Liver (tissue), 3 donors: ENCODE data around the gene NUTF2.

Experiments
- EGR1 ChIP-seq, 2 donors: IDR thresholded peaks; 2 replicates each; pipeline ENCODE4 v1.6.1; 2016 to 2018; ENCODE audit warnings: antibody characterized with exemption in 2 of 2, low read depth in 2 of 2
- FOXA1 ChIP-seq: IDR thresholded peaks from 2 replicates; pipeline ENCODE4 v1.6.1; 2016; ENCODE audit warnings: antibody characterized with exemption
- HNF4G ChIP-seq: IDR thresholded peaks from 2 replicates; pipeline ENCODE4 v1.6.1; 2016; ENCODE audit warnings: antibody characterized with exemption
- JUND ChIP-seq, 2 donors: IDR thresholded peaks; 2 replicates each; pipeline ENCODE4 v1.6.1; 2016; ENCODE audit warnings: antibody characterized with exemption in 2 of 2
- RAD21 ChIP-seq, 2 donors: IDR thresholded peaks; 2 replicates each; pipeline ENCODE4 v1.6.1; 2016; ENCODE audit warnings: antibody characterized with exemption in 2 of 2, mild to moderate bottlenecking in 2 of 2
- SP1 ChIP-seq: IDR thresholded peaks from 2 replicates; pipeline ENCODE4 v1.6.1; 2018; ENCODE audit warnings: antibody characterized with exemption, mild to moderate bottlenecking
- TAF1 ChIP-seq: conservative IDR thresholded peaks from 2 replicates; pipeline ENCODE4 v1.6.1; 2016; ENCODE audit warnings: antibody characterized with exemption, mild to moderate bottlenecking
- YY1 ChIP-seq: IDR thresholded peaks from 2 replicates; pipeline ENCODE4 v1.6.1; 2016; ENCODE audit warnings: antibody characterized with exemption, mild to moderate bottlenecking
- TF ChIP-seq, protein P1 (sequence below): fragments of 150-350 bp; IDR thresholded peaks from 2 replicates; pipeline ENCODE4 v1.5.1; 2017; ENCODE audit warnings: improper control_type of control experiment, low read depth, low read length; ENCODE audit not compliant: missing input control
- TF ChIP-seq, protein P2 (sequence below): IDR thresholded peaks from 2 replicates; pipeline ENCODE4 v1.6.1; 2016; ENCODE audit warnings: antibody characterized with exemption
- TF ChIP-seq, protein P3 (sequence below): IDR thresholded peaks from 2 replicates; pipeline ENCODE4 v1.6.1; 2016; ENCODE audit warnings: antibody characterized with exemption
- donor health status: healthy.
- donor health status: healthy.

DNA sequence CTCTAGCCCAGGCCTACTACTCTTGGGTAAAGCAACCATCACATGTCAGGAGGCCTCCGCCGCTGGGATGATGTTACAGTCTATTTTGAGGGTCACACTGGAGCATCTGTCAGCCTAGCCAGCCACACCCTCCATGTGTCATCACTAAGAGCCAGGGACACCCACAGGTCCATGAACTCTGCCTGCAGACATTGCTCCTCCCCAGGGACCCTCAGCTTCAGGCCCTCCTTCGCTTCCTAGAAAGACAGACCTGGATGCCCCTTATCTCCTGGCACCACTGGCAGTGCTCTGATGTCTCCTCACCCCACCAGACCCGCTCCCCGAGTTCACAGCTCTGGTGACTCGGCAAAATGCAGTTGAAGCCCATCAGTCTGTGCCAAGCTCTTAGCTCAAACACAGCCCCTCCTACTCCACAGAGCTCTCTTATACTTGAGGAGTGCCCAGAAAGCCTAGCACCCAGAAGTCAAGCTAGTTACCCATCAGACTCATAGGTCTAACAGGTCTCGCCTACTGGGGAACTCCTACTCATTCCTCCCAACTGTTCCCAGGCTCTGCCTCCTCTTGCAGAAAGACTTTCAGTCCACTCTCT is 46.3 kb upstream of the NUTF2 start:
- TF ChIP-seq YY1 (no peak), SP1 (no peak), JUND (IDR thresholded peaks at IDR 0.05) (no peak), RAD21 (IDR thresholded peaks at IDR 0.05) (no peak), FOXA1 (no peak), HNF4G (no peak), EGR1 (IDR thresholded peaks at IDR 0.05; ENCODE audit: low read depth in 2 of 2) (no peak), TAF1 (no peak)
- TF ChIP-seq, protein P1, sequence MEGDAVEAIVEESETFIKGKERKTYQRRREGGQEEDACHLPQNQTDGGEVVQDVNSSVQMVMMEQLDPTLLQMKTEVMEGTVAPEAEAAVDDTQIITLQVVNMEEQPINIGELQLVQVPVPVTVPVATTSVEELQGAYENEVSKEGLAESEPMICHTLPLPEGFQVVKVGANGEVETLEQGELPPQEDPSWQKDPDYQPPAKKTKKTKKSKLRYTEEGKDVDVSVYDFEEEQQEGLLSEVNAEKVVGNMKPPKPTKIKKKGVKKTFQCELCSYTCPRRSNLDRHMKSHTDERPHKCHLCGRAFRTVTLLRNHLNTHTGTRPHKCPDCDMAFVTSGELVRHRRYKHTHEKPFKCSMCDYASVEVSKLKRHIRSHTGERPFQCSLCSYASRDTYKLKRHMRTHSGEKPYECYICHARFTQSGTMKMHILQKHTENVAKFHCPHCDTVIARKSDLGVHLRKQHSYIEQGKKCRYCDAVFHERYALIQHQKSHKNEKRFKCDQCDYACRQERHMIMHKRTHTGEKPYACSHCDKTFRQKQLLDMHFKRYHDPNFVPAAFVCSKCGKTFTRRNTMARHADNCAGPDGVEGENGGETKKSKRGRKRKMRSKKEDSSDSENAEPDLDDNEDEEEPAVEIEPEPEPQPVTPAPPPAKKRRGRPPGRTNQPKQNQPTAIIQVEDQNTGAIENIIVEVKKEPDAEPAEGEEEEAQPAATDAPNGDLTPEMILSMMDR: no peak
- TF ChIP-seq, protein P2, sequence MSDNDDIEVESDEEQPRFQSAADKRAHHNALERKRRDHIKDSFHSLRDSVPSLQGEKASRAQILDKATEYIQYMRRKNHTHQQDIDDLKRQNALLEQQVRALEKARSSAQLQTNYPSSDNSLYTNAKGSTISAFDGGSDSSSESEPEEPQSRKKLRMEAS: no peak
- TF ChIP-seq, protein P3, sequence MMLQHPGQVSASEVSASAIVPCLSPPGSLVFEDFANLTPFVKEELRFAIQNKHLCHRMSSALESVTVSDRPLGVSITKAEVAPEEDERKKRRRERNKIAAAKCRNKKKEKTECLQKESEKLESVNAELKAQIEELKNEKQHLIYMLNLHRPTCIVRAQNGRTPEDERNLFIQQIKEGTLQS: no peak
